ENCODE data around the gene CLEC17A.
"Not testable (repeated sequence)": the region's sequence is repeated elsewhere in the genome, so short reads cannot be mapped to it uniquely, and the experiment has no call there.

CLEC17A gene

GRCh38 chr19:14582894-14583340 lies at the start of gene CLEC17A:
Gene CLEC17A (plus strand): TSS chr19:14583084. CDS start chr19:14583161, 77 bp downstream.
- no peak for DNase-seq

DNA sequence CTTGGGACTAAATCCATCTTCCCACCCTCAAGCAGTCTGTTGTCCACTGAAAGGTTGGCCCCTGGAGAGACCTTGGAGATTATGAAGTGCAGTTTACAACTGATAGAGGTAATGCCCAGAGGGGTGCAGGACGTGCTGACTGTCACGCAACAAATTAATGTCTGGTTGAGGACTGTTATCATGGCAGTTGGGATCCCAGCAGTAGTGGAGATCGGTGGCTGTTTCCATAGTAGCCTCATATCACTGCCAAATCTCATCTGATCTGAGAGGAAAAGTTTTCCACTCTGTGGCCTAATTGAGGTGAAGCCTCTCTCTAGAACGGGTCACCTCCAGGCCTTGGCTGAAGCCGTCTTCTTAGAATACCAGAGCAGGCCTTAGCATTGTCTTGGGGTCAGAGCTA lies 49.4 kb upstream of the CLEC17A start:
- DNase-seq = no peak

- DNase-seq = no peak
Measured at GRCh38 chr19:14536926-14537692, 45.8 kb upstream of the CLEC17A start.

DNA sequence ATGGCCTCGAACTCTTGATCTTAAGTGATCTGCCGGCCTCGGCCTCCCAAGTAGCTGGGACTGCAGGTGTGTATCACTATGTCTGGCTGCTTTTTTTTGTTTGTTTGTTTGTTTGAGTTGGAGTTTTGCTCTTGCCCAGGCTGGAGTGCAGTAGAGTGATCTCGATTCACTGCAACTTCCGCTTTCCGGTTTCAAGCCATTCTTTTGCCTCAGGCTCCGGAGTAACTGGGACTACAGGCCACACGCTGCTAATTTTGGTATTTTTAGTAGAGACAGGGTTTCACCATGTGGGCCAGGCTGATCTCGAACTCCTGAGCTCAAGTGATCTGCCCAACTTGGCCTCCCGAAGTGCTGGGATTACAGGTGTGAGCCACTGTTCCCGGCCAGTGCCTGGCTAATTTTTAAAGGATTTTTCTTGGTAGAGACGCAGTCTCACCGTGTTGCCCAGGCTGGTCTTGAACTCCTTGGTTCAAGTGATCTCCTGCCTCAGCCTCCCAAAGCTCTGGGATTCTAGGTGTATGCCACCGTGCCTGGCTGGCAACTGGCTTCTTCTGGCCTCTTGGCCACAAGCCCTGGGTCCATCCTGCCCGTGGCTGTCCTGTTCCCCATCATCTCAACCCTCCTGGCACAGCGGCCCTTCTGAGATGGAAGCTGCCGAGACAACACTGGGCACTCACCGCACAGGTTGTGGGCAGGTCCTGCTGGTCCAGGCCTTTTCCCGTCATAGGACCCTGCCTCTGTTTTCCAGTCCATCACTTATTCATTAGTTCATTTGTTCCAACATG lies 42.0 kb upstream of the CLEC17A start:
- DNase-seq = no peak

DNA sequence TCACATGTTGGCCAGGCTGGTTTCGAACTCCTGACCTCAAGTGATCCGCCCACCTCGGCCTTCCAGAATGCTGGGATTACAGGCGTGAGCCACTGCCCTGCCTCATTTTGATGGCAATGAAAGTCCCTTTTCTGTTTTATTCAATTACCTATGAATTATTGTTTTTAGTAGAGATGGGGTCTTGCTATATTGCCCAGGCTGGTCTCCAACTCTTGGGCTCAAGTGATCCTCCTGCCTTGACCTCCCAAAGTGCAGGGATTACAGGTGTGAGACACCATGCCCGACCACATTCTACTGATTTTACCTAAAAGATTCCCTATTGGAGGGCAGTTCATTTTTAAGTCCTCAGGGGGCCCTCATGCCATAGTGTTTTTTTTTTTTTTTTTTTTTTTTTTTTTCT lies 40.9 kb upstream of the CLEC17A start:
- DNase-seq = not testable (repeated sequence)

DNA sequence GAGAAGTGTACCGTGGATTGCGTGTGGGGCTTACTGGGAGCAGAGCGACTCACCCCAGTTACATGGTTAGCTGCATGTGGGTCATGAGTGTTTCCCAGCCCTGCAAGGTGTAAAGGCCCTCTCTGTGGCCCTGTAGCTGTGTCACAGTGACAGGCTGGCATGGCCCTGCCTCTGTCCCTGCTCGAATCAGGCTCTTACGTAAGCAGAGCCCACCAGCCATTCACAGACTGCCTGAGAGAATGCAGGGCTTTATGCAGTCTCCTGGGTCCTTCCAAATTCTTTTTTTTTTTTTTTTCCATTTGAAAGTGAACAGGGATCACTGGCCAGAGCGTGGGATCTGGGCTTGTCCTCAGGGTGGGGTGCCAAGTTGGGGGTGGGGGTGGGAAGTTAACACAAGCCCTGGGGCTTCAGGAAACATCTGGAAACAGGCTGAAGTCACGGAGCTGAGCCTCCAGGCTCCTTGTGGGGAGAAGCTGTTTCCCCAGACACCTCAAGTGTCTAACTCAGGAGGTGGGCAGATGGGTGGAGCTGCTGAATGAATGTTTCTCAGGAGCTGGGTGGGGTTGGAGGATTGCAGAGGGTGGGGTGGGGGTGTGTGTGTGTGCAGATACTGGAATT lies 40.1 kb upstream of the CLEC17A start:
- no peak for DNase-seq

GRCh38 chr19:14544047-14544446 lies 38.8 kb upstream of the CLEC17A start:
- no peak for DNase-seq

- DNase-seq = peak; percentile 89
Measured at GRCh38 chr19:14544977-14545715, 37.7 kb upstream of the CLEC17A start.

DNA sequence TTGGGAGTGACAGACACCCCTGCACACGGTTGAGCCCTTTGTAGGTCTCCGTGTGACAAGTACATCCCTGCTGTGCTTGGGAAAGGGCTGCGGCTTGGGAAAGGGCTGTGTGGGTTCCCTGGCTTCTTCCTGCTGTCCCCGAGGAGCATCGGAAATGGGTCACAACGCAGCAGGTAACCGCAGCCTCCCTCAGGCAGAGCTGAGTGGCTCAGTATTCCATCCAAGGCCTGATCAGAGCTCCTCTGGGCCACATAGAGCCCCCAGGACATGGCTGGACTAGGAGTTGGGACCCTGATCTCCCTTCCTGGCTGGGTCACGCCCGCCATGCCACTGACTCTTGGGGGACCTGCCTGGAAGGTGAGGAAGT lies 37.2 kb upstream of the CLEC17A start:
- DNase-seq = no peak

DNA sequence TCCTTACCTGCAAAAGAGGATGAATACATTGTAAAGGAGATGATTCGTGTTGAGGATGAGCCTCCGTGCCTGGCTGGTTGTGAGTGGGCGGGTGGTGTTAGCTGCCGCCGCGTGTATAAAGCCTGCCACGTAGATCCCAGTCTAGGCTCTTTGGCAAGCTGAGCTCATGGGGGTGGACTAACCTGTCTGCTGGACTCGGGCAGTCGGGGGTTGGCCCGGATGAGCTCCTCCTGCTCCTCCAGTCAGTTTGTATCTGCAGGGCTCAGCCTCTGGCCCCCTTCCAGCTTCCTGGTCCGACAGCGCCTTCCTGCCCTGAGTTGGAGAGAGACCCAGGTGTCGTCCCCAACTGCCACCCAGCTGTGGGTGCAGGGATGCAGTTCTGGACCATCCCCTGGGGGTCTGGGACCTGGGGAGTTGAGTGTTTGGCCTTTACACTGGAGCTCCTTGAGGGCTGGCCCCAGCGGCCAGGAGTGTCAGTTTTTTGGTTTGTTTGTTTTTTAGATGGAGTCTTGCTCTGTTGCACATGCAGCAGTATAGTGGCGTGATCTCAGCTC lies 32.6 kb upstream of the CLEC17A start:
- peak; percentile 75 for DNase-seq

- not testable (repeated sequence) for DNase-seq
Measured at GRCh38 chr19:14551134-14552005, 31.5 kb upstream of the CLEC17A start.

GRCh38 chr19:14552006-14552360 lies 30.9 kb upstream of the CLEC17A start:
- DNase-seq = not testable (repeated sequence)

GRCh38 chr19:14553042-14553938 lies 29.6 kb upstream of the CLEC17A start:
- no peak for DNase-seq

DNA sequence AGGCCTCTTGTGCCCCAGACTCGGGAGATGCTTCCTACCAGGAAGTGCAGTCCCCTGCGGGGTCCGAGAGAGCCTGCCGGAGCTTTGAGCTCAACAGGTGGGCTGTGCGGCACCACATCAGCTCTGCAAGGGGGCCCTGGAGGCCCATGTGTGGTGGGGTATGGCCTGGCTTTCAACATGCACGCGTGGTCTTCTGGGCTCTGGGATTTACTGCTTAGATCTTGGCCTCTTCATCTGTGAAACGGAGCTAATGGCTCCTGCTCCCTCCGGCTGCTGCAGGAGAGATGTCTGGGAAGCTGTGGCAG lies 29.0 kb upstream of the CLEC17A start:
- no peak for DNase-seq

DNA sequence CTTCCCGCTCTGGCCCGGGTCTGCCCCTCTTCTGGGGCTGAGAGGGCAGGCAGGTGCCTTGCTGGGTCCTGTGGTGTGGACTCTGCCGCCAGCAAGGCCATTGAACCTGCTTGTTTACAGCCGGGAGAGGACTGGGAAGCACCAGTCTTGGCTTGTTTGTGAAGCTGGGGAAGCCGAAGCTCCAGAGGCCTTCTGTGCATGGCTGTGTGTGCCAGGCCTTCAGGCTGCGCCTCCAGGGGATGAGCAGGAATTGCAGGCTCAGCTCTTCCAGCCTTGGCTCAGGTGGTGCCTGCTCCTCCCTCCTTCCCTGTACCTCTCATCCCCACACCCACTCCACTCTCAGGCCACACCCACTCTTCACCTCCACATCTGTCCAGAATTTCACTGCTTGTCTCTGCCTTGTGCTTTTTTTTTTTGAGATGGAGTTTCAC lies 28.5 kb upstream of the CLEC17A start:
- peak; percentile 51 for DNase-seq

GRCh38 chr19:14555918-14556661 lies 26.8 kb upstream of the CLEC17A start:
- no peak for DNase-seq

- no peak for DNase-seq
Measured at GRCh38 chr19:14556662-14557188, 26.2 kb upstream of the CLEC17A start.

DNA sequence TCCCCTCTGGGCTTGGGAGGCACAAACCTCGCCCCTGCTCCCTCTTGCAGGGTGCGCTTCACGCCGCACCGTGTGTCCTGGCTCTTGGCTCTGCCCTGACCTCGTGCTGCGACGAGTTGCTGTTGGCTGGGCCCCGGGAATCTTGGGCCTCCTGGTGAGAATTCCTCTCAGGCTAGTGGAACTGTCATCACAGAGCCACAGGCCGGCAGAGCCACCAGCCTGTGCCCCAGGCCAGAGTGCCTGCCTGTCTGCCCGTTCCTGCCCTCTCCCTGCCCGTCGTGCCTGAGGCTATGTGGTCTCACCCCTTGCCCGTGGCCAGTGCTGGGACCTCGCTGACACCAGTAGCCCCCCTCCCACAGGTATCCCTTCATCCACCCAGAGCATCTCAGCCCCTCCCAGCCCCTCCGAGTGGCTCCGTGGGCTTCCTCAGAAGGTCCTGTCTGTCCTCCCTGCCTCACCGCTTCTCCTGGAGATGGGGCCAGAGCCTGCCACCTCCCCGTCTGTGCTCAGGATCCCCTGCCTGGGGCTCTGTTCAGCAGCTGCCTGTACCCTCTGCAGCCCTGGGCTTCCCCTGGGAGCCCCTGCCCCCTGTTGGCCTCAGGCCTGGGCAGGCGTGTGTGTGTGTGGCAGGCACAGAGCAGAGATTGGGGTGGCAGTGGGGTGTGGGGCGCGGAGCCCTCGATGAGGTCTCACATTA lies 24.4 kb upstream of the CLEC17A start:
- DNase-seq = no peak

All from DMS153 (cell line).